Measurements from ENCODE around the gene SIRT2.

Gene SIRT2

GRCh38 chr19:38919837-38920601 is 20.6 kb upstream of the SIRT2 start:
- DNase-seq: no peak

- no peak for DNase-seq
These were observed 19.1 kb upstream of the SIRT2 start for GRCh38 chr19:38918526-38918925.

GRCh38 chr19:38917921-38918491 is 18.6 kb upstream of the SIRT2 start:
- DNase-seq: no peak

GRCh38 chr19:38917516-38917915 is 18.1 kb upstream of the SIRT2 start:
- no peak for DNase-seq

GRCh38 chr19:38915329-38916321 is 16.2 kb upstream of the SIRT2 start:
- no peak for DNase-seq

- no peak for DNase-seq
These were observed 14.5 kb upstream of the SIRT2 start for GRCh38 chr19:38913958-38914357.

GRCh38 chr19:38912600-38913514 is 13.4 kb upstream of the SIRT2 start:
- no peak for DNase-seq

GRCh38 chr19:38911388-38912001 is 12.1 kb upstream of the SIRT2 start:
- DNase-seq: no peak

- no peak for DNase-seq
These were observed 11.1 kb upstream of the SIRT2 start for GRCh38 chr19:38910488-38910887.

- DNase-seq: no peak
These were observed 9.5 kb upstream of the SIRT2 start for GRCh38 chr19:38908911-38909310.

- DNase-seq: no peak
These were observed 8.3 kb upstream of the SIRT2 start for GRCh38 chr19:38907670-38908069.

- no peak for DNase-seq
These were observed 7.8 kb upstream of the SIRT2 start for GRCh38 chr19:38907227-38907626.

- no peak for DNase-seq
These were observed 6.2 kb upstream of the SIRT2 start for GRCh38 chr19:38905620-38906019.

GRCh38 chr19:38904581-38905539 is 5.4 kb upstream of the SIRT2 start:
- no peak for DNase-seq

- no peak for DNase-seq
These were observed 2.3 kb upstream of the SIRT2 start for GRCh38 chr19:38901683-38902082.

- DNase-seq: no peak
These were observed 1.3 kb upstream of the SIRT2 start for GRCh38 chr19:38900743-38901190.

GRCh38 chr19:38900202-38900629 is 798 bp upstream of the SIRT2 start:
- DNase-seq: no peak

- no peak for DNase-seq
These were observed 501 bp downstream of the SIRT2 start for GRCh38 chr19:38898788-38899446.

GRCh38 chr19:38894968-38895367 is 4.5 kb downstream of the SIRT2 start:
- DNase-seq: no peak

- DNase-seq: no peak
These were observed 6.1 kb downstream of the SIRT2 start for GRCh38 chr19:38893341-38893771.
